ENCODE results near the gene FAM120B. TPM values are rescaled to one million over a fixed set of nuclear protein-coding genes. Genes with fewer than 3 reads are reported as not detected.

FAM120B gene
- total and polyA plus RNA-seq, 2 of the 4 experiments (the other 2 are of a cell fraction), result 15.3 to 28.0 TPM

- Histone ChIP-seq H3K4ac (ENCODE audit: low read depth, low read length) (no peak overlapping the region), H3K4me1 (ENCODE audit: control insufficient read depth, insufficient read depth, low read length) (peaks cover 2% of the 10 kb centered on the region; the same call in 1 of the 2 replicates), H3K4me3 (ENCODE audit: insufficient read depth, low read depth, low read length) (no peak overlapping the region), H2BK5ac (ENCODE audit: low read depth, low read length, poor library complexity, severe bottlenecking) (no peak overlapping the region), H4K8ac (ENCODE audit: low read depth in 2 of 2, low read length in 2 of 2) (no peak overlapping the region), H2AK5ac (ENCODE audit: low read depth, low read length) (no peak overlapping the region), H3K56ac (ENCODE audit: extremely low read depth, insufficient read depth, low read length) (no peak overlapping the region), H3K4me2 (ENCODE audit: low read depth, low read length) (no peak overlapping the region), H3K18ac (ENCODE audit: low read depth, low read length) (no peak overlapping the region), H3K27ac (ENCODE audit: insufficient read depth, low read length) (no peak overlapping the region), H3K9me1 (ENCODE audit: insufficient read depth, low read length) (no peaks in the 10 kb centered on the region), H2BK15ac (ENCODE audit: low read depth, low read length) (no peak overlapping the region), H4K20me1 (ENCODE audit: insufficient read depth, low read length) (no peaks in the 10 kb centered on the region), H3K27me3 (ENCODE audit: control insufficient read depth, insufficient read depth, low read length) (peaks cover 5% of the 10 kb centered on the region; the same call in 1 of the 2 replicates), H4K91ac (ENCODE audit: insufficient read depth, low read depth, low read length) (no peak overlapping the region), H3K14ac (replicated peaks; ENCODE audit: low read depth, low read length) (no peak overlapping the region), H2AK9ac (replicated peaks; ENCODE audit: low read depth, low read length, poor library complexity) (no peak overlapping the region), H4K5ac (ENCODE audit: low read depth, low read length) (no peak overlapping the region), H3K79me1 (ENCODE audit: low read depth in 1 of 2, low read length in 2 of 2) (no peaks in the 10 kb centered on the region), H3K36me3 (ENCODE audit: control insufficient read depth, insufficient read depth, low read length) (no peaks in the 10 kb centered on the region), H3K23ac (ENCODE audit: low read depth, low read length) (no peak overlapping the region), H2AFZ (replicated peaks; ENCODE audit: low read length, poor library complexity) (no peak overlapping the region), H2BK20ac (ENCODE audit: low read depth, low read length) (no peak overlapping the region), H2BK120ac (ENCODE audit: low read depth, low read length) (no peak overlapping the region), H3K9ac (ENCODE audit: low read depth, low read length) (no peak overlapping the region), H3K9me3 (ENCODE audit: control insufficient read depth, insufficient read depth, low read length) (no peaks in the 10 kb centered on the region)
- POLR2A ChIA-PET (ENCODE audit: unreplicated experiment), result no interaction called here
- no peak for ATAC-seq (ENCODE audit: low read depth)
- no TSS peak for BruUV-seq (replicated peaks)
- no peak for DNase-seq
- in situ Hi-C loops (cut with MboI; ENCODE audit: low sequenced_read_pairs), result no loop called here
- TF ChIP-seq SMC3 (IDR thresholded peaks at IDR 0.05; ENCODE audit: low read depth, low read length), result no peak
- no peak for TF ChIP-seq ELK1 (IDR thresholded peaks at IDR 0.05; ENCODE audit: borderline replicate concordance, low read depth, low read length)
- TF ChIP-seq FOS (IDR thresholded peaks at IDR 0.05; ENCODE audit: low read depth, low read length), result no peak
- TF ChIP-seq NFE2L2 (IDR thresholded peaks at IDR 0.05; ENCODE audit: low read depth, low read length), result no peak
- TF ChIP-seq CTCF (conservative IDR thresholded peaks at IDR 0.05; ENCODE audit: low read depth, low read length), result no peak
- TF ChIP-seq BHLHE40 (IDR thresholded peaks at IDR 0.05; ENCODE audit: low read depth, low read length), result no peak
- no peak for TF ChIP-seq RFX5 (IDR thresholded peaks at IDR 0.05; ENCODE audit: low read depth, low read length)
- TF ChIP-seq USF2 (IDR thresholded peaks at IDR 0.05; ENCODE audit: low read depth, low read length), result no peak
- TF ChIP-seq MAFK (IDR thresholded peaks at IDR 0.05; ENCODE audit: low read depth, low read length), result no peak
- no peak for TF ChIP-seq MAZ (IDR thresholded peaks at IDR 0.05; ENCODE audit: borderline replicate concordance, low read depth, low read length)
- dilution Hi-C loops (cut with HindIII; ENCODE audit: low sequenced_read_pairs, unreplicated experiment), result no loop called here
- CTCF ChIA-PET, result no interaction called here
- intact Hi-C loops (cut with micrococcal nuclease), result no loop called here
- 76% methylated on average over 11 of the region's 32 CpGs; no CpG with 5 or more reads in 1 of the 2 experiments for WGBS, 2 experiments (ENCODE audit: extremely low coverage in 2 of 2, insufficient read length in 1 of 2)
Observed at GRCh38 chr6:170261643-170262488, 44.7 kb upstream of the FAM120B start.
